Neuronal stem cell (in vitro differentiated cells): ENCODE results near the gene ANGPT4.

ENCODE experiments used
- DNase-seq: peaks from one replicate; pipeline ENCODE4 v3.0.0-alpha.2; 2013; ENCODE audit warnings: low spot score
- H2AFZ ChIP-seq: one replicate; pipeline ENCODE4 v1.6.1; 2013; ENCODE audit warnings: mild to moderate bottlenecking, low read length, inconsistent platforms
- H2AK5ac ChIP-seq: 2 replicates; pipeline ENCODE4 v1.6.1; 2013; ENCODE audit warnings: low read depth, mild to moderate bottlenecking, inconsistent platforms, low read length, moderate library complexity, mixed read lengths
- H2BK120ac ChIP-seq: 2 replicates; pipeline ENCODE4 v1.6.1; 2013; ENCODE audit warnings: low read depth, mild to moderate bottlenecking, inconsistent platforms, low read length, moderate library complexity, mixed read lengths
- H2BK12ac ChIP-seq: one replicate; pipeline ENCODE4 v1.6.1; 2013; ENCODE audit warnings: low read length, inconsistent platforms
- H2BK15ac ChIP-seq: 2 replicates; pipeline ENCODE4 v1.6.1; 2013; ENCODE audit warnings: mild to moderate bottlenecking, low read length, inconsistent platforms, mixed read lengths
- H2BK5ac ChIP-seq: one replicate; pipeline ENCODE4 v1.6.1; 2013; ENCODE audit warnings: inconsistent platforms, mild to moderate bottlenecking, low read length, moderate library complexity
- H3K14ac ChIP-seq: one replicate; pipeline ENCODE4 v1.6.1; 2013; ENCODE audit warnings: low read length, inconsistent platforms
- H3K18ac ChIP-seq: 2 replicates; pipeline ENCODE4 v1.6.1; 2013; ENCODE audit warnings: low read length, inconsistent platforms
- H3K23ac ChIP-seq: 2 replicates; pipeline ENCODE4 v1.6.1; 2013; ENCODE audit warnings: low read depth, mild to moderate bottlenecking, mixed read lengths, low read length, inconsistent platforms; ENCODE audit not compliant: poor library complexity
- H3K27ac ChIP-seq: replicated peaks from 3 replicates; pipeline ENCODE4 v1.5.1; 2013; ENCODE audit warnings: low read length, inconsistent platforms
- H3K27me3 ChIP-seq, 3 experiments: 2 replicates each; pipeline ENCODE4 v1.6.1; 2013; ENCODE audit warnings: low read length in 3 of 3, mild to moderate bottlenecking in 2 of 3, inconsistent platforms in 1 of 3, low read depth in 1 of 3, mixed read lengths in 1 of 3, moderate library complexity in 1 of 3; ENCODE audit not compliant: control insufficient read depth in 3 of 3, insufficient read depth in 3 of 3
- H3K36me3 ChIP-seq, 2 donors: replicated peaks in 1 of 2; 2 replicates each; pipeline ENCODE4 v1.6.1; 2013; ENCODE audit warnings: low read length in 2 of 2; ENCODE audit not compliant: control insufficient read depth in 2 of 2, insufficient read depth in 2 of 2
- H3K4ac ChIP-seq: 2 replicates; pipeline ENCODE4 v1.6.1; 2013; ENCODE audit warnings: inconsistent platforms, mild to moderate bottlenecking, low read length, moderate library complexity
- H3K4me1 ChIP-seq, 2 donors: 1 replicate in 1 of 2; 2 replicates in 1 of 2; pipeline ENCODE4 v1.6.1; 2013; ENCODE audit warnings: low read length in 2 of 2, low read depth in 1 of 2; ENCODE audit not compliant: control insufficient read depth in 2 of 2, insufficient read depth in 1 of 2
- H3K4me2 ChIP-seq: one replicate; pipeline ENCODE4 v1.6.1; 2013; ENCODE audit warnings: mild to moderate bottlenecking, low read length, inconsistent platforms; ENCODE audit not compliant: insufficient read depth, poor library complexity, severe bottlenecking
- H3K4me3 ChIP-seq, 2 donors: 2 replicates each; pipeline ENCODE4 v1.5.1; 2013; ENCODE audit warnings: low read length in 2 of 2, mild to moderate bottlenecking in 2 of 2, inconsistent platforms in 1 of 2, moderate library complexity in 1 of 2
- H3K79me1 ChIP-seq: one replicate; pipeline ENCODE4 v1.6.1; 2013; ENCODE audit warnings: low read depth, mild to moderate bottlenecking, inconsistent platforms, low read length, moderate library complexity
- H3K9ac ChIP-seq: one replicate; pipeline ENCODE4 v1.6.1; 2013; ENCODE audit warnings: mild to moderate bottlenecking, low read depth, low read length, inconsistent platforms; ENCODE audit not compliant: poor library complexity
- H3K9me3 ChIP-seq, 2 donors: replicated peaks in 1 of 2; 2 replicates each; pipeline versions ENCODE3 to v1.6.1; 2013; ENCODE audit warnings: low read length in 2 of 2, mild to moderate bottlenecking in 2 of 2, inconsistent platforms in 1 of 2, low read depth in 1 of 2, mixed read lengths in 1 of 2, moderate library complexity in 1 of 2; ENCODE audit not compliant: control insufficient read depth in 2 of 2, insufficient read depth in 1 of 2
- H4K8ac ChIP-seq: one replicate; pipeline ENCODE4 v1.6.1; 2013; ENCODE audit warnings: low read depth, mild to moderate bottlenecking, inconsistent platforms, low read length, moderate library complexity
- H4K91ac ChIP-seq: one replicate; pipeline ENCODE4 v1.6.1; 2013; ENCODE audit warnings: low read length, low read depth, mild to moderate bottlenecking, inconsistent platforms; ENCODE audit not compliant: poor library complexity
- WGBS, 2 donors: extraction: QIAGEN DNeasy Blood & Tissue Kit; methylation state at CpG; one replicate each; pipeline ENCODE4 v1.1.7; 2013; ENCODE audit warnings: missing lambda C conversion rate in 2 of 2, mixed read lengths in 1 of 2; ENCODE audit not compliant: insufficient read length in 2 of 2, insufficient replicate concordance in 1 of 2; ENCODE audit errors: extremely low coverage in 2 of 2; 5-methylcytosine and 5-hydroxymethylcytosine counted together

The ANGPT4 gene

GRCh38 chr20:836190-836589, 79.9 kb downstream of the ANGPT4 start:
- Histone ChIP-seq H4K8ac (no peak overlapping the region), H3K9ac (no peak overlapping the region), H2BK5ac (no peak overlapping the region), H3K23ac (no peak overlapping the region), H3K4me1 (peaks cover 0 to 4% of the 10 kb centered on the region in 2 donors), H2BK15ac (no peak overlapping the region), H3K79me1 (peaks cover 4% of the 10 kb centered on the region), H2BK12ac (no peak overlapping the region), H2AK5ac (no peak overlapping the region), H3K27ac (no peak overlapping the region), H3K4me3 (no peak overlapping the region), H3K36me3 (peaks cover 0 to 2% of the 10 kb centered on the region in 2 donors), H3K27me3 (peaks cover 0 to 15% (median under 1%) of the 10 kb centered on the region in 3 experiments), H3K4me2 (no peak overlapping the region), H3K14ac (no peak overlapping the region), H3K9me3 (peaks cover 0 to 2% of the 10 kb centered on the region in 2 donors), H4K91ac (no peak overlapping the region), H3K18ac (no peak overlapping the region), H3K4ac (no peak overlapping the region), H2AFZ (no peak overlapping the region), H2BK120ac (no peak overlapping the region)
- no CpG with 5 or more reads among the region's 1 CpG for WGBS, 2 donors
- no peak for DNase-seq

- no peak overlapping the region for H2BK120ac ChIP-seq
- peaks cover 0 to 9% (median 0%) of the 10 kb centered on the region in 3 experiments for H3K27me3 ChIP-seq
- H3K4me2 ChIP-seq = no peak overlapping the region
- peaks cover 0 to 2% of the 10 kb centered on the region in 2 donors for H3K36me3 ChIP-seq
- H3K14ac ChIP-seq = no peak overlapping the region
- H4K8ac ChIP-seq = no peak overlapping the region
- H2BK12ac ChIP-seq = no peak overlapping the region
- H4K91ac ChIP-seq = no peak overlapping the region
- H3K9ac ChIP-seq = no peak overlapping the region
- H2AK5ac ChIP-seq = peak overlapping the region; percentile 20
- H3K4ac ChIP-seq = no peak overlapping the region
- no CpG with 5 or more reads among the region's 2 CpGs for WGBS, 2 donors
- peaks cover 0 to 2% of the 10 kb centered on the region in 2 donors for H3K9me3 ChIP-seq
- H3K23ac ChIP-seq = no peak overlapping the region
- H3K27ac ChIP-seq = no peak overlapping the region
- no peak for DNase-seq
- H3K18ac ChIP-seq = no peak overlapping the region
- H2AFZ ChIP-seq = no peak overlapping the region
- peaks cover 4% of the 10 kb centered on the region for H3K79me1 ChIP-seq
- H3K4me1 ChIP-seq = peaks cover 0 to 4% of the 10 kb centered on the region in 2 donors
- H3K4me3 ChIP-seq = peak overlapping the region in 1 of 2 donors; percentile 59
- no peak overlapping the region for H2BK15ac ChIP-seq
- no peak overlapping the region for H2BK5ac ChIP-seq
Observed at GRCh38 chr20:835608-836045, 80.5 kb downstream of the ANGPT4 start.

- peaks cover 4% of the 10 kb centered on the region for H3K79me1 ChIP-seq
- H3K23ac ChIP-seq = no peak overlapping the region
- no peak overlapping the region for H4K91ac ChIP-seq
- peaks cover 0 to 2% of the 10 kb centered on the region in 2 donors for H3K36me3 ChIP-seq
- DNase-seq = no peak
- H3K27me3 ChIP-seq = peaks cover 0 to 5% (median 0%) of the 10 kb centered on the region in 3 experiments
- no peak overlapping the region for H2BK12ac ChIP-seq
- H3K4me3 ChIP-seq = peak overlapping the region; percentile 78 to 89
- H3K4me2 ChIP-seq = peak overlapping the region; percentile 70
- peaks cover 0 to 4% of the 10 kb centered on the region in 2 donors for H3K4me1 ChIP-seq
- no peak overlapping the region for H2AK5ac ChIP-seq
- H2BK5ac ChIP-seq = no peak overlapping the region
- H3K9ac ChIP-seq = no peak overlapping the region
- no peak overlapping the region for H3K27ac ChIP-seq
- no peak overlapping the region for H2BK120ac ChIP-seq
- peak overlapping the region; percentile 34 for H3K18ac ChIP-seq
- WGBS, 2 donors = no CpG with 5 or more reads among the region's 18 CpGs
- no peak overlapping the region for H3K14ac ChIP-seq
- peak overlapping the region; percentile 95 for H2AFZ ChIP-seq
- no peak overlapping the region for H2BK15ac ChIP-seq
- H3K9me3 ChIP-seq = peaks cover 0 to 2% of the 10 kb centered on the region in 2 donors
- no peak overlapping the region for H3K4ac ChIP-seq
- no peak overlapping the region for H4K8ac ChIP-seq
Observed at GRCh38 chr20:834151-834746, 81.9 kb downstream of the ANGPT4 start.

- peak within 1 kb of the TSS; percentile 96 for H3K18ac ChIP-seq
- H4K8ac ChIP-seq = no peak within 1 kb of the TSS
- H3K79me1 ChIP-seq = peaks cover 4% of the 10 kb centered on the region
- H3K4me1 ChIP-seq = peaks cover 0 to 4% of the 10 kb centered on the region in 2 donors
- H3K4me3 ChIP-seq = peak within 1 kb of the TSS; percentile 78 to 89
- H2AFZ ChIP-seq = peak within 1 kb of the TSS; percentile 95
- peaks cover 0 to 2% of the 10 kb centered on the region in 2 donors for H3K9me3 ChIP-seq
- H3K27ac ChIP-seq = peak within 1 kb of the TSS; percentile 28
- DNase-seq = peak; percentile 86
- H3K23ac ChIP-seq = peak within 1 kb of the TSS; percentile 57
- H3K4ac ChIP-seq = no peak within 1 kb of the TSS
- peaks cover 0 to 2% of the 10 kb centered on the region in 2 donors for H3K36me3 ChIP-seq
- H3K14ac ChIP-seq = no peak within 1 kb of the TSS
- H2BK120ac ChIP-seq = no peak within 1 kb of the TSS
- H2BK15ac ChIP-seq = no peak within 1 kb of the TSS
- H3K4me2 ChIP-seq = peak within 1 kb of the TSS; percentile 70
- no peak within 1 kb of the TSS for H4K91ac ChIP-seq
- H2AK5ac ChIP-seq = no peak within 1 kb of the TSS
- peak within 1 kb of the TSS; percentile 47 for H2BK5ac ChIP-seq
- no peak within 1 kb of the TSS for H2BK12ac ChIP-seq
- peak within 1 kb of the TSS; percentile 83 for H3K9ac ChIP-seq
- H3K27me3 ChIP-seq = peaks cover 0 to 10% (median 0%) of the 10 kb centered on the region in 3 experiments
- WGBS, 2 donors = no CpG with 5 or more reads among the region's 64 CpGs
Observed at GRCh38 chr20:833450-834150, 82.5 kb downstream of the ANGPT4 start, which contains the start of gene FAM110A. Gene FAM110A, plus strand, starts transcription at chr20:833715. Its CDS starts 11,090 bp downstream, at chr20:844805.
